ENCODE results near the gene AGAP9. TPM values are rescaled to one million over a fixed set of nuclear protein-coding genes. Genes with fewer than 3 reads are reported as not detected.
"Not testable (repeated sequence)": the region's sequence is repeated elsewhere in the genome, so short reads cannot be mapped to it uniquely, and the experiment has no call there.

AGAP9 gene
- total RNA-seq, result 10 to 100 TPM; 12.0 to 14.5 TPM
- 1.6 to 4.7 reads per million in 2 donors for total RNA-seq

DNA sequence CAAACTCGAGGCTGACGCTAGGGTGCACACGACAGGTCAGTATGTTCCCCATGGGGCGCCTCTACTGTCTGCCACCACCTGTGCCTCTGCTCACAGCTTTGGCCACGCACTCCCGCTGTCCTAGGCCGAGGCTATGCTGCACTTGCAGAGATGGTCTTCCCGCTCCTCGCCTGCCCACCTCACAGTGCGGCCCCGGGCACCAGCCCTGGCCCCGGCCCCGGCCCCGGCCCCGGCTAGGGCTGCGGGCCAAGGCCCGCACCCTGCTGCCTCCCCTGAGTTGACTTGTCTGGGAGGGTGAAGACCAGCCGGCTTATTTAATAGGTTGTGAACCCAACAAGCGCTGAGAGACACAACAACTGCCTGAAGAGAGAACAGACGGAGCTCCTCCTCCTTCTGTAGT lies at the start of gene AGAP9:
Gene AGAP9 (minus strand): TSS at position 164 of the 400 bp plus-strand sequence. CDS start 112 bp downstream, at position 52.
- H3K27me3 Mint-ChIP-seq; ATAC-seq; H3K27ac Mint-ChIP-seq; H3K9me3 ChIP-seq (ENCODE audit: control insufficient read depth, low read length, poor library complexity, severe bottlenecking); H3K4me1 Mint-ChIP-seq; H3K36me3 Mint-ChIP-seq (ENCODE audit: low read depth); DNase-seq; H3K4me3 Mint-ChIP-seq: not testable (repeated sequence)

DNA sequence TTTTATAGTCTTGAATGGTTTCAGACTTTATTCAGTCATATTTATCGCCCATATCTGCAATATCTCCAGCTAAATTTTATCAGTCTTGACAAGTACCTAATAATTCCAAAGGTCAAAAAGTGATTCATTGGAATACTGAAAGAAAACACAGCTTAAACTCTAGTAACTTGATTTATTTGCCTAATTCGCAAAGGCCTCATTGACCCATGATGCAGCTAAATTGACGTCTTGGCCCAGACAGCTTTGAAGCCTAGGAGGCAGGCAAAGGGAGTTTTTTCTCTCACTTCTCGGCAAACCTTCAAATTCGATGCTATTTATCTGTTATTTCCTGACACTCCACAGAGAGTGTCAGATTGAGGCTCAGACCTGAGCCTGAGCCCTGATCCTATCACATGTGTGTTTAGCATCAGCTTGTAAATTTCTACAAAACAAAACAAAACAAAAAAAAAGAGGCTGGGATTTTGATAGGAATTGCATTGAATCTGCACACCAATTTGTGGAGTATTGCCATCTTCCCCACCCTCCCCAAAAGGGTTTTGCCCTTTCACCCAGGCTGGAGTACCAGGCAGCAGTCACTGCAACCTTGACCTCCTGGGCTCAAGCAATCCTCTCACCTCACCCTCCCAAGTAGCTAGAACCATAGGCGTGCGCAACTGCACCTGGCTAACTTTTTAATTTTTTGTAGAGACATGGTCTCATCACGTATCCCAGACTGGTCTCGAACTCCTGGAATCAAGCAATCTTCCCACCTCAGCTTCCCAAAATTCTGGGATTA lies 47.9 kb upstream of the AGAP9 start:
- H3K27ac Mint-ChIP-seq; H3K9me3 ChIP-seq (ENCODE audit: control insufficient read depth, low read length, poor library complexity, severe bottlenecking); H3K4me1 Mint-ChIP-seq; H3K36me3 Mint-ChIP-seq (ENCODE audit: low read depth); H3K4me3 Mint-ChIP-seq; ATAC-seq; DNase-seq; H3K27me3 Mint-ChIP-seq: not testable (repeated sequence)

DNA sequence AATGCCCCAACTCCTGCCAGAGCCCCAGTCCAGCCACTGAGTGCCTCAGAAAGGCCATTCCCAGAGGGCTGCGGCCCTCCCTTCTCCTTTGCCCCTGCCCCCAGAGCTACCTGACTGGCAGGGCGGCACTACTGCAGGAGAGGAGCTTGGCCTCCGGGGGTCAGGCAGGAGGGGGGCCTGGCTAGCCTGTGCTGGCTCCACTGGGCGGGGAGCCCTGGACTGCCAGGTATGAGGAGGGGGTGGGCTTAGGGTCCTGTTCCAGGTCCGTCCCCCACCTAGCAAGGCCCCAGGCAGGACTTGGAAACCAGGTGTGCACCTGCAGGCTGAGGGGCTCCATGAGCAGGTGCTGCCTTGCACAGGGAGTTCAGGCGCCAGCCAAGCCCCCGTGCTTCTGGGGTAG lies 43.3 kb upstream of the AGAP9 start:
- not testable (repeated sequence) for ATAC-seq; H3K4me3 Mint-ChIP-seq; H3K27me3 Mint-ChIP-seq; H3K9me3 ChIP-seq (ENCODE audit: control insufficient read depth, low read length, poor library complexity, severe bottlenecking); DNase-seq; H3K4me1 Mint-ChIP-seq; H3K36me3 Mint-ChIP-seq (ENCODE audit: low read depth); H3K27ac Mint-ChIP-seq

DNA sequence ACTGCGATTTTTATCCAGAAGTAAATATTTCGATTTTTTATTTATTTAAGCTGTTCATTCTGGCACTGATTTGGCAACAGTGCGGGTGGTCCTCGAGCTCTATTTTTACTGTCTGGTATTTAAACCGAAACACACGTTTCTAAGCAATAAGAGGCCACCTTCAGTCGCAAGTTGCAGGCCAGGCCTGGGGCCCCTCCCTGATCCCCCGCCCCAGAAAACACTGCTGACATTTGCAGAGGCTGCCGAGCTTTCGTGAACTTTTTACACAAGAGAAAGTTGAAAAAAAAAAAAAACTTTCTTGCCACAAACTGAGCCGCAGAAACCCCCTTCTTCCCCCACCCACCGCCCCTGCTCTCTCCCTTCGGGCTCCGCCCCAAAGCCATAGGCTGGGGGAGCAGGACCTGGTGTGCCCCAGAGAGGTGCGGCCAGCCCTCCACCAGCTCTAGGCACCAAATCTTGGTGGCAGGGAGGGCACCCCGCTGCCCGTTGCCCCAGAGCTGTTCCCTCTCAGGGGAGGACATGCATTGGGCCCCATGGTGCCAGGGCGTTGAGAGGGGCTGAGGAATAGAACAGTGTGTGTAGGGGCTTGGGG lies 42.8 kb upstream of the AGAP9 start:
- H3K4me1 Mint-ChIP-seq; H3K4me3 Mint-ChIP-seq; H3K27ac Mint-ChIP-seq; H3K9me3 ChIP-seq (ENCODE audit: control insufficient read depth, low read length, poor library complexity, severe bottlenecking); H3K27me3 Mint-ChIP-seq; DNase-seq; ATAC-seq; H3K36me3 Mint-ChIP-seq (ENCODE audit: low read depth): not testable (repeated sequence)

DNA sequence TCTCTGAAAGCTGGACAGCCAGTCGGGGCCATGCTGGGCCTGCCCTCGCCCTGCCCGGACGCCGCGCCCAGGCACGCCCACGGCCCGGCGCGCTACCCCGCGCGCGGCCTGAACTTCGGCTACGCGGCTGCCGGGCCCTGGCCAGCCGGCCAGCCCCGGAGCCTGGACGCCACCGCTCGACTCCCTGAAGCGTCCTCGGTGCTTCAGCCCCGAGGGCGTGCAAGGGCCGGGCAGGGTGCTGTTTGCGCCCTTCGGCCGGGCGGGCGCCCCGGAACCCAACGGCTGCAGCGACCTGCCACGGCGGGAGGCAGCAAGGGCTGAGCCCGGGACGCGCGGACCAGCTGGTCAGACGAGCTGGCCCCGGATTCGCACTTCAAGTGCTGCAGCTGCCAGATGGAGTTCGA lies 42.1 kb upstream of the AGAP9 start:
- H3K27ac Mint-ChIP-seq; H3K36me3 Mint-ChIP-seq (ENCODE audit: low read depth); H3K27me3 Mint-ChIP-seq; DNase-seq; H3K4me3 Mint-ChIP-seq; H3K4me1 Mint-ChIP-seq; H3K9me3 ChIP-seq (ENCODE audit: control insufficient read depth, low read length, poor library complexity, severe bottlenecking); ATAC-seq: not testable (repeated sequence)

DNA sequence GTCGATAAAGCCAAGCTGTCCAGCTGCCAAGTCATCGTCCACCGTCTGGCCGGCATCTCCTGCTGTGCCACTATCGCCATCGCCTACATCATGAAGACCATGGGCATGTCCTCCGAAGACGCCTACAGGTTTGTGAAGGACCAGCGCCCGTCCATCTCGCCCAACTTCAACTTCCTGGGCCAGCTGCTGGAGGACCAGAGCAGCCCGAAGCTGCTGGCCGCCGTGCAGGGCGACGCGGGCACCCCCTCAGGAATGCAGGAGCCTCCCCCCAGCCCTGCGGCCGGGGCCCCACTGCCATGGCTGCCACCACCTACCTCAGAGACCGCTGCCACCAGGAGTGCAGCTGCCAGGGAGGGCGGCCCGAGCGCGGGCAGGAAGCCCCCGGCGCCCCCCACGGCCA lies 41.5 kb upstream of the AGAP9 start:
- not testable (repeated sequence) for DNase-seq; ATAC-seq; H3K9me3 ChIP-seq (ENCODE audit: control insufficient read depth, low read length, poor library complexity, severe bottlenecking); H3K4me3 Mint-ChIP-seq; H3K4me1 Mint-ChIP-seq; H3K36me3 Mint-ChIP-seq (ENCODE audit: low read depth); H3K27me3 Mint-ChIP-seq; H3K27ac Mint-ChIP-seq

DNA sequence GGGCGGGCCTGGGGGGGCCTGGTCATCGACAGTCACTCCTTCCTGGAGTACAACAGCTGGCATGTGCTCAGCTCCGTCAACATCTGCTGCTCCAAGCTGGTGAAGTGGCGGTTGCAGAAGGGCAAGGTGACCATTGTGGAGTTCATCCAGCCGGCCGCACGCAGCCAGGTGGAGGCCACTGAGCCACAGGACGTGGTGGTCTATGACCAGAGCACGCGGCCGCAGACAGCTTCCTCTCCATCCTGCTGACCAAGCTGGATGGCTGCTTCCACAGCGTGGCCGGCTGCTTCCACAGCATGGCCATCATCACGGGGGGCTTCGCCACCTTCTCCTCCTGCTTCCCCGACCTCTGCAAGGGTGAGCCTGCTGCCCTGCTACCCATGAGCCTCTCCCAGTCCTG lies 40.9 kb upstream of the AGAP9 start:
- H3K27me3 Mint-ChIP-seq; ATAC-seq; DNase-seq; H3K9me3 ChIP-seq (ENCODE audit: control insufficient read depth, low read length, poor library complexity, severe bottlenecking); H3K36me3 Mint-ChIP-seq (ENCODE audit: low read depth); H3K27ac Mint-ChIP-seq; H3K4me1 Mint-ChIP-seq; H3K4me3 Mint-ChIP-seq: not testable (repeated sequence)

DNA sequence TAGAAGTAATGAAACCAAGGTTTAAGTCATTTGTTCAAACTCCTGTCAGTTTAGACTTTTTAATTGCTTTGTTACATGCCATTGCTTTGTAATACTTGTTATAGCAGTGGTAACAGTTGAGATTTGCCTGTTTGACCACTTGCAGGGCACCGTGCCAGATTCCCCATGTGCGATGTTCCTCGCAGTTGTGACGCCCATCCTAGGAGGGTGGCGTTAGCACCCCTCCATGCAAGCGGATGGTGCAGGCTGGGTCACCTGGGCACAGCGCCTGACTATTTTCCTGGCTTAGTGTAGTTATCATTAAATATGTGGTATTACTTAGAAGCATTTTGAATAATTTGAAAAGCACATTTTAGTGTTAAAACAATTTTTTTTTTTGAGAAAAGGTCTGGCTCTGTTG lies 37.0 kb upstream of the AGAP9 start:
- H3K4me1 Mint-ChIP-seq; H3K27ac Mint-ChIP-seq; H3K4me3 Mint-ChIP-seq; H3K9me3 ChIP-seq (ENCODE audit: control insufficient read depth, low read length, poor library complexity, severe bottlenecking); DNase-seq; H3K36me3 Mint-ChIP-seq (ENCODE audit: low read depth); ATAC-seq; H3K27me3 Mint-ChIP-seq: not testable (repeated sequence)

DNA sequence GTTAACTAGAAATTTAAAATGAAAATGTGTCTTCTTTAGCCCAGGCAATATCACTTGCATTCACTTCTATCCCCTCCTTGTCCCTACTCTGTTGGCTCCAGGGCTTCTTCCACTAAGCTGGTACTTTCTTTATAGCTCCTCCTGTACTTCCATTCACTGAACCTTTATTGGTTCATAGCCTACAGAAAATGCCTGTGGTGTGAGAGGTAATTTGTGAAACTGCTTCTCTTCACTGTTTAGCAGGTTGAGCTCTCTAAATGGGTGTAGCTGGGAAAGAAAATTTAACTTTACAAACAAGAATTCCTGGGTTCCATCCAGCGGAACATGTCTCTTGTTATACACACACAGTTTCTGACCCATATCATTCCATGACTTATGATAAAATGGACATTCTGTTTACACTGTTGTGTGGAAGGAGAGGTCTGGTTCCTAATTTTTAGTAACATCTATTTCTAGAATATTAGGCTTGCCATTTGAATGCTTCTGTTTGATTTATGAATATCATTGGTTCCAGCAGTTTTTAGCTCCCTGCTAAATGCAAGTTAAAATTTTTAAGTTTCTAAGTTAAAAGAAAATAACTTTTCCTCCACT lies 36.4 kb upstream of the AGAP9 start:
- not testable (repeated sequence) for H3K27me3 Mint-ChIP-seq; DNase-seq; H3K36me3 Mint-ChIP-seq (ENCODE audit: low read depth); ATAC-seq; H3K9me3 ChIP-seq (ENCODE audit: control insufficient read depth, low read length, poor library complexity, severe bottlenecking); H3K4me3 Mint-ChIP-seq; H3K27ac Mint-ChIP-seq; H3K4me1 Mint-ChIP-seq

DNA sequence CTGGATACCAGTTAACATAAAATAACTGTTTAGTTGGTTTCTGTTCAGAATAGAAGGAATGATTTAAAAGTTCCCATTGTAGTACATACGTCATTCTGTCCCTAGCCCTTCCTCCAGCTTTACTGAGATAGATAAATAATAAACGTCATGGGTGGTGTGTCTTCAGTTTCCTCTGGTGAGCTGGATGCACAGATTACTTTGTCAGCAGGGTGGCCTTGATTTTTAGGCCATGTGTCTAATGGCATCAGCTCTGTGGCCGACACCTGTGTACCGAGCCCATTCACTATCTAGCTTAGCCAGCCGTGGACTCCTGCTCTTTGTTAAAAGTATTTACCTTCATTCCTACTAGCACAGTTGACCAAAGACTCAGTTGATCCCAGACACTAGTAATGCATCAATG lies 34.7 kb upstream of the AGAP9 start:
- not testable (repeated sequence) for H3K36me3 Mint-ChIP-seq (ENCODE audit: low read depth); H3K9me3 ChIP-seq (ENCODE audit: control insufficient read depth, low read length, poor library complexity, severe bottlenecking); ATAC-seq; H3K4me1 Mint-ChIP-seq; H3K27ac Mint-ChIP-seq; DNase-seq; H3K27me3 Mint-ChIP-seq; H3K4me3 Mint-ChIP-seq

DNA sequence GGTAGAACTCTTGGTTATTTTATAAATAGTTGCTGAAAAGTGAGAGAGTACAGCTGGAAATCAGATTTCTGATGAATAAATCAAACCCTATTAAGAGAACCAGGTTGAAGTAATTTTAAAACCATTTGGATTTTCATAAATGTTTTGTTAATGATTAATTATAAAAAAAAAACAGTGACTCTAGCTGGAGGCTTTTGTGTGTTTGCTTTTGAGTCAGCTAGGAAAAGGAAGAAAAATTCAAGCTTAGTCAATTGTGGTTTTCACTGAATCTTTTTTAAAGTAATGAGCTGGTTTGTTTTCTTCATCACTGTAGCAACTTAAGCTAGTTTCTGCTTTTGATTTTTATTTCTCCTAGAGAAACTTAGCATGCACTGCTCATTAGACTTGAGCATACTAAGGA lies 34.2 kb upstream of the AGAP9 start:
- not testable (repeated sequence) for H3K9me3 ChIP-seq (ENCODE audit: control insufficient read depth, low read length, poor library complexity, severe bottlenecking); H3K27ac Mint-ChIP-seq; DNase-seq; H3K4me1 Mint-ChIP-seq; H3K27me3 Mint-ChIP-seq; H3K36me3 Mint-ChIP-seq (ENCODE audit: low read depth); H3K4me3 Mint-ChIP-seq; ATAC-seq

DNA sequence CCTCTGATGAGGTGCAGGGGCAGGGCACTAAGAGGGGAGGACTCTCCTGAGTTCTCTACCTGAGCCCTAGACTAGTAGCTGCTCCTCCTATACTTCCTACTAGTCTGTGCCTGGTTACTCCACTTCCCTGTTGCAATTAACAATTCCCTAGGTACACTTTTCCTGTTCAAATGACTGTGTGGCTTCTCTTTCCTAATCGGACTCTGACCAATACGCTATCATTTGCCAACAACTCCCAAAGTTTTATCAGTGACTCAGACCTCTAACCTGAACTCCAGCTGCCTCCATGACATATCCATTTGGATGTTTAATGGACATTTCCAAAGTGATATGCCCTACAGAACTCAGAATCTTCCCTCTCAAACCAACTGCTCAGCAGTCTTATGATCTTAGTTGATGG lies 31.9 kb upstream of the AGAP9 start:
- not testable (repeated sequence) for H3K27ac Mint-ChIP-seq; H3K27me3 Mint-ChIP-seq; H3K9me3 ChIP-seq (ENCODE audit: control insufficient read depth, low read length, poor library complexity, severe bottlenecking); H3K4me1 Mint-ChIP-seq; DNase-seq; H3K36me3 Mint-ChIP-seq (ENCODE audit: low read depth); ATAC-seq
- H3K4me3 Mint-ChIP-seq, result peak overlapping the region; percentile 61

DNA sequence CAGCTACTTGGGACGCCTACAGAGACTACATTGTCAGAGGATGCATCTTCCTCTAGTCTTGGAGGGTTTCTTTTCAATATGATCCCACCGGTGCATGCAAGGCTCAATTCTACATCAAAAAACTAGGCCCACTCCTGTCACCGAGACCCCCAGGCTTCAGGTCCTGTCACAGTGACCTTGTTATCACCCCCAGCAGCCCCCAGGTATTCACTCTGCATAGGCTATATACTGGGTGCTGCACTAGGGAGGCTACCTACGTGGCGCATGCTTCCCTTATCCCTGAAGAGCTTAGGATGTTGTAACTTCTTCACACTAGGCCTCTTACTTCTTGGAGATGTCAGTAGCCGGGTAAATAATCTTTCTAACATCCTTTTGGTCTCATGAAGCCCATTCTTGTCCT lies 31.1 kb upstream of the AGAP9 start:
- not testable (repeated sequence) for H3K36me3 Mint-ChIP-seq (ENCODE audit: low read depth); H3K4me1 Mint-ChIP-seq; ATAC-seq; DNase-seq; H3K4me3 Mint-ChIP-seq; H3K9me3 ChIP-seq (ENCODE audit: control insufficient read depth, low read length, poor library complexity, severe bottlenecking); H3K27ac Mint-ChIP-seq; H3K27me3 Mint-ChIP-seq

DNA sequence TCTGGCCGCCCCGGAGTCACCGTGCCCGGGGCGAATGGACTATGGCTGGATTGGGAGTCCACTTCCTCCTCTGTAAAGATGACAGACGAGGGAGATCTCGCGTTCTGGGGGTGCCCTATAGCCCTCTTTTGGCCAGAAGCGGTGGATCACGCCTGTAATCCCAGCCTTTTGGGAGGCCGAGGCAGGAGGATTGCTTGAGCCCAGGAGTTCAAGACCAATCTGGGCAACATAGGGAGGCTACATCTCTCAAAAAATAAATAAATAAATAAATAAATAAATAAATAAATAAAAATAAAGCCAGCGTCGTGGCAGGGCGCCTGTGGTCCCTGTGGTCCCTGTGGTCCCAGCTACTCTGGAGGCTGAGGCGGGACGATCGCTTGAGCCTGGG lies 30.4 kb upstream of the AGAP9 start:
- peak overlapping the region; percentile 94 for H3K27ac Mint-ChIP-seq
- H3K4me1 Mint-ChIP-seq; DNase-seq; ATAC-seq; H3K36me3 Mint-ChIP-seq (ENCODE audit: low read depth); H3K27me3 Mint-ChIP-seq; H3K9me3 ChIP-seq (ENCODE audit: control insufficient read depth, low read length, poor library complexity, severe bottlenecking): not testable (repeated sequence)
- peak overlapping the region; percentile 99 for H3K4me3 Mint-ChIP-seq
